ENCODE data around the gene HOXC5. TPM values are rescaled to one million over a fixed set of nuclear protein-coding genes. Genes with fewer than 3 reads are reported as not detected.

Gene HOXC5
- total RNA-seq, 2 experiments from 2014 or later = not detected

DNA sequence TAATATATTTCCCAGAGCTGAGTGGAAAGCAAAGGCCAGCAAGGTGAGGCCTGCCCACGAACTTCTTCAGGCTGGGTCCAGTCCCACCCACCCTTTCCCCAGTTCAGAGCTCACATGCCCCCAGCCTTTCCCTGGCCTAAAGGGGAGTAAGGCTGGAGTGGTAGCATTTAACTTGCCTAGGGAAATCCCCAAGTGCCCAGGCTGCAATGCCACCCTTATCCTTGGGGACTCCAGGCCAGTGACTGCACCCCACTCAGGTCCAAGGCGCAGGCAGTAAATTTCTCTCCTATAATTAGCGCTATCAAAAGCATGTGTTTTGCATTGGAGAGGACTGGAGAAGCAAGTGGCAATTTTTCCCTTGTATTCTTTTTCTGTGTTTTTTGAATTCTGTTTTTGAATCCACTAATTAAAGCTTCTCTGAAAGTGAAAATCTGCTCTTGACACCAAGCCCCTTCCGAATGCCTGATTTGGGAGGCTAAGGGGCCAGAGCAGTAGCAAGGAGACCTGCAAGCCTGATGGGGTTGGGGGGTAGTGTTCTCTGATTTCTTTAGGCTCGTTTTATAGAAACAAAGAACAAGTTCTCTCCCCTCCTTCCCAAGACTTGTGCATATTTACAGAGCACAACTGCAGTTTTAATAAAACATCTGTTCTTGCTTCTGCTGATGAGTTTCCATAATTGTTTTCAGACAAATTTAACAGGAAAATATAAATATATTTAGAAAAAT is 8.1 kb upstream of the HOXC5 start:
- no TSS peak for BruUV-seq (replicated peaks)
- Histone ChIP-seq H3K4me1 (ENCODE audit: insufficient read depth, low read length, poor library complexity, severe bottlenecking) (peaks cover 72% of the 10 kb centered on the region), H3K9me2 (ENCODE audit: insufficient read depth, low read length) (no peaks in the 10 kb centered on the region), H4K20me1 (ENCODE audit: insufficient read depth, low read length) (no peaks in the 10 kb centered on the region), H3K79me2 (ENCODE audit: insufficient read depth, low read depth, low read length) (no peaks in the 10 kb centered on the region), H3K9me3 (ENCODE audit: low read length) (no peaks in the 10 kb centered on the region), H3K4me2 (ENCODE audit: low read length) (no peak overlapping the region), H3K27ac (ENCODE audit: low read depth, low read length, poor library complexity, severe bottlenecking) (no peak overlapping the region), H2AFZ (ENCODE audit: low read length) (no peak overlapping the region; the same call in 1 of the 2 replicates), H3K36me3 (ENCODE audit: insufficient read depth, low read length) (no peaks in the 10 kb centered on the region), H3K4me3 (ENCODE audit: low read depth, low read length, poor library complexity, severe bottlenecking) (no peak overlapping the region)
- intact Hi-C loops (cut with micrococcal nuclease; ENCODE audit: unreplicated experiment) = no loop called here
- no peak for DNase-seq (ENCODE audit: low spot score)
- CTCF ChIA-PET (ENCODE audit: unreplicated experiment) = no interaction called here
- TF ChIP-seq CTCF (conservative IDR thresholded peaks at IDR 0.05; ENCODE audit: low read length) (no peak), EZH2phosphoT487 (IDR thresholded peaks at IDR 0.05; ENCODE audit: borderline replicate concordance, low read depth, low read length) (no peak)
- POLR2A ChIA-PET = interaction anchor here (1.6 to 2.9 kb wide), 2 partner anchors 8 to 166 kb away, joined by 4 to 10 read pairs; partner anchors contain the start of gene HOXC5

DNA sequence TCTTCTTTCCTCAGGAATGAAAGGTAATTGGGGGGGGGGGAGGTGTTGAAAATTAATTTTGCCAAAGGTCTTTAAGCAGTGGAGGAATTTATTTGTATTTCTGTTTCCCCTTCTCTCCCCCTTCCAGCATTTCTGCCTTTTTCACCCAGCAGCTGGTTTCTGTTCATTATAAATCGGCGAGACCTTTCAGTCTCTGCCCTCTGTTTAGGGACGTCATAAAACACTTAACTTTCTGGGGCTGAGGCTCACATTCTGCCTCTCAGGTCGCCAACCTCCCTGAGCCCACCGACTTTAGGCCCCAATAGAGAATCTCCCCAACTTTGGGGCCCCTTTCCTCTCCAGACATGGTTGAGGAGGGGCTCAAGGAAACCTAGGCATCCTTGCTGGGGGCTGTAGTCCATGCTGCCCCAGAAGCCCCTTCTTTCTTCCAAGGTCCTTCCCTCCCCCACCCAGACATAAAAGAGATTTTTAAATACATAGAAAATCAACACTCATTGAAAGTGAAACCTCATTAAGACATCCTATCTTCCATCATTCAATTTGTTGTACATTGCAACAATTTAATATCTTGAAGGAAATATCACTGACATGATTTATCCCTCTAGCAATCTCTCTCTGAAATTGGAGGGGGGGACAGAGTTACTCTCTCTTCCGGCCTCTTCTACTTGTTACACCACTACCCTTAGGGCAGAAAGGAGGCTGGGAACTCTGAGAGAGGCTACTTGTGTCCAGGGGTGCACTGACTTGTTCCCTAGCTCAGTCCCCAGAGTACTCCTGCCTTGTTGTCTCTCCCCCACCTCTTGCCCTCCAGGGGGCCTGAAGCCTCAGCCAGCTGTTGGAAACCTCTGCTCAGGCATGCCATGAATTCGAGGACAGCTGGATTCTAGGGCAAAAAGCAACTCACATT is 7.1 kb upstream of the HOXC5 start:
- H3K4me3 ChIP-seq (ENCODE audit: low read depth, low read length, poor library complexity, severe bottlenecking) = no peak overlapping the region
- H3K79me2 ChIP-seq (ENCODE audit: insufficient read depth, low read depth, low read length) = no peaks in the 10 kb centered on the region
- intact Hi-C loops (cut with micrococcal nuclease; ENCODE audit: unreplicated experiment) = no loop called here
- peak overlapping the region; percentile 51 for H2AFZ ChIP-seq (ENCODE audit: low read length)
- TF ChIP-seq CTCF (conservative IDR thresholded peaks at IDR 0.05; ENCODE audit: low read length) (no peak), EZH2phosphoT487 (IDR thresholded peaks at IDR 0.05; ENCODE audit: borderline replicate concordance, low read depth, low read length) (no peak)
- ChIA-PET CTCF (ENCODE audit: unreplicated experiment) (interaction anchor here (1.3 kb wide), 1 partner anchor 166 kb away, joined by 3 read pairs; no protein-coding TSS in a partner anchor), POLR2A (interaction anchor here (0.7 to 0.8 kb wide), 2 partner anchors 108 to 190 kb away, joined by 4 to 6 read pairs; no protein-coding TSS in a partner anchor)
- no peaks in the 10 kb centered on the region for H4K20me1 ChIP-seq (ENCODE audit: insufficient read depth, low read length)
- peaks cover 66% of the 10 kb centered on the region for H3K4me1 ChIP-seq (ENCODE audit: insufficient read depth, low read length, poor library complexity, severe bottlenecking)
- peak overlapping the region; percentile 53 for H3K4me2 ChIP-seq (ENCODE audit: low read length)
- no peaks in the 10 kb centered on the region for H3K36me3 ChIP-seq (ENCODE audit: insufficient read depth, low read length)
- no peak overlapping the region for H3K27ac ChIP-seq (ENCODE audit: low read depth, low read length, poor library complexity, severe bottlenecking)
- H3K9me3 ChIP-seq (ENCODE audit: low read length) = no peaks in the 10 kb centered on the region
- no peaks in the 10 kb centered on the region for H3K9me2 ChIP-seq (ENCODE audit: insufficient read depth, low read length)
- no peak for DNase-seq (ENCODE audit: low spot score)
- BruUV-seq (replicated peaks) = no TSS peak

All from OCI-LY7 (cell line).